ENCODE data around the gene HECW1.
"Not testable (repeated sequence)": the region's sequence is repeated elsewhere in the genome, so short reads cannot be mapped to it uniquely, and the experiment has no call there.

The HECW1 gene

DNA sequence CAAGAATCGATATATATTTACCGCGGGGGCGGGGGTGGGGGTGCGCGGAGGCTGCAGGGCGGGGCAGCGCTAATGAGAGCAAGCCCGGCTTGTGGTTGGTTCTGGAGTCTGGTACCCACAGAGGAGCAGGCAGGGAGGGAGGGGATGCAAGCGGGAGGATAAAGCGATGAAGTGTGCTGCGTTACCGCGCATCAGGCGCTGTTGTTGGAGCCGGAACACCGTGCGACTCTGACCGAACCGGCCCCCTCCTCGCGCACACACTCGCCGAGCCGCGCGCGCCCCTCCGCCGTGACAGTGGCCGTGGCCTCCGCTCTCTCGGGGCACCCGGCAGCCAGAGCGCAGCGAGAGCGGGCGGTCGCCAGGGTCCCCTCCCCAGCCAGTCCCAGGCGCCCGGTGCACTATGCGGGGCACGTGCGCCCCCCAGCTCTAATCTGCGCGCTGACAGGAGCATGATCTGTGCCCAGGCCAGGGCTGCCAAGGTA, at the start of gene HECW1:
Gene HECW1, plus strand, starts transcription at position 189 of the 482 bp plus-strand sequence. CDS start 131,259 bp downstream, outside the sequence.
- no peak for DNase-seq

DNA sequence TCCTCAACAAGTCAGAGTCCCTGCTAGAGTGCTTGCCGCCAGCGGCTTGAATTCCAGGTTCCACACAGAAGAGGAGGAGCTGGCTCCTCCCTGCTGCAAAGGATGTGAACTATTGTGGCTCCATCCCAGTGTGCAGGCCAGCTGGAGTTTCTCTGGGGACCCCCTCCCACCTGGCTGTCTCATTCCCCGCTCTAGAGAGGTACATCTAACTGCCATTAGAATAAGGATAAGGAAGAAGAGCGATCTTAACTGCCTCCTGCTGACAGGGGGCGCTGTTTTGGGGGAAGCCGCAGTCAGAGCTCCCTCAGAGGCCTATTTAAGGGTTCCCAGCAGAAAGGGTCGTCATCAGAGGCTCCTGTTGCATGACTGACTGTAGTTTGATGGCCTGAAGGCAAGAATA, 40.8 kb upstream of the HECW1 start:
- DNase-seq, result peak; percentile 6

DNA sequence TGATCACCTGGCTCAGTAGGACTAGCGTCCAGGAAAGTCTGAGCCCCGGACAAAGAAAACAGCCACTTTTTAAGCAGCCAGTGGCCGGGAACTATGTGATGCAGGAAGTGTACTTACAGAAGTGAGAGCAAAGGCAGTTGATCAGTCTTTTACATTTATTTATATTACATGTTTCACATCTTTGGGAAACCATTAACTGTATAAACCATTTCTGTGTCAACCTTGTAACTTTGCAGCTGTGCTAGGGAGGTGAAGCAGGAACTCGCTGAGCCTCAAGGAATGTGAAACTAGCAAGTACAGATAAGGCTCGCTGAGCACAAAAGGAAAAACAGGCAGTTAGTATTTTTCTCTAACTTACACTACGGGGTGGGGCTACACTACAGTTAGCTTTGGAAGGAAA, 39.9 kb upstream of the HECW1 start:
- DNase-seq, result no peak

DNA sequence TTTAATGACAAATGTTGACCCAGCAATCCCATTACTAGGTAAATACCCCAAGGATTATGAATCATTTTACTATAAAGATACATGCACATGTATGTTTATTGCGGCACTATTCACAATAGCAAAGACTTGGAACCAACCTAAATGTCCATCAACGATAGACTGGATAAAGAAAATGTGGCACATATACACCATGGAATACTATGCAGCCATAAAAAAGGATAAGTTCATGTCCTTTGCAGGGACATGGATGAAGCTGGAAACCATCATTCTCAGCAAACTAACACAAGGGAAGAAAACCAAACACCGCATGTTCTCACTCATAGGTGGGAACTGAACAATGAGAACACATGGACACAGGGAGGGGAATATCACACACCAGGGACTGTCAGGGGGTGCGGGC, 38.6 kb upstream of the HECW1 start:
- DNase-seq, result not testable (repeated sequence)

DNA sequence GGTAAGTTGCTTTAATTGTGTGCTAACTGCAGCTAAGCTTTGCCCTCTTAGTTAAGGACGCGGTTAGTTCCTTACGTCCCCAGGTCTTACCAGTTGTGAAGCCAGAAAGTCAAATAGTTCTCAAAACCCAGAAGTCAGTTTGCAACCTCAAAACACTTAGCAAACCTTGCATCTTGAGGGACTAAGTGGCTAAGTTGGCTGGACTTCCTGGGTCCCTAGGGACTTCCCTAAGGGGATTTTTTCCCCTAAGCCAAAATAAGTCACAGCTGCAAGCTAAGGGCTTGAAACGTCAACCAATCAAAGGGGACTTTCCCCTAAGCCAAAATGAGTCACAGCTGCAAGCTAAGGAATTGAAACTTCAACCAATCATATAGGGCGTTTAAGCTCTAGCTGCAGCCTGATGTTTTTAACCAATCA, 36.2 kb upstream of the HECW1 start:
- DNase-seq, result no peak

DNA sequence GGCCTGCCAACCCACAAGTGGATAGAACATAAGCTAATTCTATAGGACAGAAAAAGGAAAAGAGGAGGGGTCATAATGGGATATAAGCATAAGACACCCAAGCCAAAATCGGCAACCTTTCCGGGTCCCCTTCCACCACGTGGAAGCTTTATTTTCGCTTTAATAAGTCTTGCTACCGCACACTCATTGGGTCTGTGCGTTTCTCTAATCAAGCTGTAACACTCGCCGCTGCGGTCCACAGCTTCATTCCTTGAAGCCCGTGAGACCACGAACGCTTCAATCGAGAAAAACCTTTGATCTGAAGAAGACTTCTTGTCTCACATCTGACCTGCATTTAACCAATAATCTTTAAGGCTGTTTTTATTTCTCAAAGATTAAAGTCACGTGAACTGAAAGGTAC, 35.8 kb upstream of the HECW1 start:
- DNase-seq, result no peak

DNA sequence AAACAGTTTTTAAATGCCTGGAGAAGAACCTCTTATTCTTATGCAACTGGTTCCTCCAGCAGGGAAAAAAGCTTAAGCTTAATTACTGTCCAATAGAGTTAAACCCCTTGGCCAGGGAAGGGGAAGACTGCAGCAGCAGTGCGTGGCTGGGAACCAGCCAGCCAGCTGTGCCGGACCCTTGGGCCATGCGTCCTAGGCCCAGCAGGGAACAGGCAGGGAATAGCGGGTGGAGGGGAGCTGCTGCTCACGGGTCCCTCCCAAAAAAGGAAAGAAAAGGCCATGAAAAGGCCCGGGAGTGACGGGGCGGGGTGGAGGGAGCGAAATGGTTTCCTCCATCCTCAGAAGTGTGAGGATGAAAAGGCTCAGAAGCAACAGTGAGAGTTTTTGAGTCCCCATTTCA, 35.2 kb upstream of the HECW1 start:
- DNase-seq, result no peak

DNA sequence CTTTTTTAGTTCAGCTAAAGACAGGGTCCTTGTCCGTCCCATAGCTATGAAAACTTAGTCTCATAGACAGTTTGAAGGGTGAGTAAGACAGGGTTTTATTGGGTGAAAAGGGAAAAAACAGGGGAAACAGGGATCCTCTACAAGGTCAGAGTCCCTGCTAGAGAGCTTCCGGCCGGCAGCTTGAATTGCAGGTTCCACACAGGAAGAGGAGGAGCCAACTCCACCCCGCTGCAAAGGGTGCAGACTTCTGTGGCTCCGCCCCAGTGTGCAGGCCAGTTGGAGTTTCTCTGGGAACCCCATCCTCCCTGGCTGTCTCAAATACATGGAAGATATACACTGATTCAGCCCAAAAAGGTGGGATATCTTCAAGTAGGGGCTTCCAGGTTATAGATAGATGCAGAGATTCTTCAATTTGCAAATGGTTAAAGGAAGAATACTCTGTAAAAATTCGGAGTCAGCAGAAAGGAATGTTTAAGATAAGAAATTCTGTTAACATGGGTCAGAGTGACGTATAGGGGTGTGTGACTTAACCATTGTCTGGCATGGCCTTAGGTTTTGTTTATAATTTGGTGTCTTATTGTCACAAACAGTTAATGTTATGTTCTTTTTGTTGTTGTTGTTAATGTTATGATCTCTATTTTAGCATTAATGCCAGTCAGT, 34.6 kb upstream of the HECW1 start:
- DNase-seq, result no peak

DNA sequence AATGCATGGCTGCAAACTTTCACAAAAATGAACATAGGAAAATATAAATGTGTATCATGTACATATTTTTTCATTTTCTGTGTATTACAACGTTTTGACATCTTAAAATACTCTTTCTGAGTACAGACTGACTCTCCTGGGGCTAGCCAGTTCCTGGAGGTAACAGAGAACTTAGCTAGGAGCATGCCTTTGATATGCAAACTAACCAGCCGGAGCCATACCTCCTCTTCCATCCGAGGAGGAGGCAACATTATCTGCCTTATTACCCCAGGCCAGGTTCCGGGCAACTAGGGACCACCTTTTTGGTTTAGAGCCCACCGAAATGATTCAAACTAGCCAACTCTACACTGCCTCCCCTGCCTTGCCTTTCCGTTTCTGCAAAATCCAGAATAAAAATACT, 33.7 kb upstream of the HECW1 start:
- no peak for DNase-seq

DNA sequence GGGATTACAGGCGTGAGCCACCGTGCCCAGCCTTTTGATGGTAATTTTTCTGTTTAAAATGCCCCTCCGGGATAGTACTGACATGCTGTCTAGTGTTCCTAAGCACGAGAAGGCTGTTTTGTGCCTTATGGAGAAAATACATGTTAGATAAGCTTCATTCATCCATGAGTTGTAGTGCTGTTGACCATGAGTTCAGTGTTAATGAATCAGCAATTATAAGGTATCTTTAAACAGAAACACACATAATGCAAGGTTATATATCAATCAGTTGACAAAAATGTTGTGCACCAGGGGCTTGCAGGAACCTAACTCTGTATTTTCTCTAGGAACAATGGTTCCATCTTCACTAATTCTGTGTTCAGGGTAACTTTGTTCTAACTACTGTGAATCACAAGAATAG, 30.8 kb upstream of the HECW1 start:
- DNase-seq, result no peak

DNA sequence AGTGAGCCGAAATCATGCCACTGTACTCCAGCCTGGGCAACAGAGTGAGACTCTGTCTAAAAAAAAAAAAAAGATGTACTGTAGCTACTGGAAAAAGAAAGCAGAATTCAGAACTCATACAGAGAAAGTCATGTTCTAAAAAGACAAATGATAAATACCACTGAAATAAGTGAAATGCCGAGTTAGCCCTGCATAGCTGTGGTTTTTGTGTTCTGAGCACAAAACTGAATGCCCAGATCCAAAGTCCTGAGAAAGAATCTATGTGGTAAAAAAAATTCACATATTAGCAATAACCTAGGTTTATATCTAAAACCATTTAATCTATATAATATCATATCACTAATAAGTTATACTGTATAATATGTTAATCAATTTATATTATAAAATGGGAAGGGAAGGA, 29.3 kb upstream of the HECW1 start:
- no peak for DNase-seq

DNA sequence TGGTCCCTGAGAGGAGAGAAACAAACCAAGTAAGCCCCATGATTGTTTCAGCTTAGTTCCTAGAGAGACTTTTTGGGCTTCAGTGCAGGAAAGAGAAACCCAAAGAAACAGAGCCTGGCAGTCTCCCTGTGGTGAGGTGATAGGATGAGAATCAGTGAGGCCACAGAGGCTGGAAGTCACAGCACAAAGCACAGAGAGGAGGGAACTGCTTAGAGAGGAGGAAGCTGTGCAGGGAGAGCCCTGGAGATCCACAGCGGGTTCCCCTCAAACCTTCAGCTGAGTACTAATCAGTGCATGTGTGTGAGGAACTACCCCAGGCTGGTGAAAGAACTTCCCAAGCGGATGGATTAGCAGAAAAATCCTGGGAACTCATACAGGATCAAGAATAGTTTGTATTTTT, 27.4 kb upstream of the HECW1 start:
- DNase-seq, result no peak

DNA sequence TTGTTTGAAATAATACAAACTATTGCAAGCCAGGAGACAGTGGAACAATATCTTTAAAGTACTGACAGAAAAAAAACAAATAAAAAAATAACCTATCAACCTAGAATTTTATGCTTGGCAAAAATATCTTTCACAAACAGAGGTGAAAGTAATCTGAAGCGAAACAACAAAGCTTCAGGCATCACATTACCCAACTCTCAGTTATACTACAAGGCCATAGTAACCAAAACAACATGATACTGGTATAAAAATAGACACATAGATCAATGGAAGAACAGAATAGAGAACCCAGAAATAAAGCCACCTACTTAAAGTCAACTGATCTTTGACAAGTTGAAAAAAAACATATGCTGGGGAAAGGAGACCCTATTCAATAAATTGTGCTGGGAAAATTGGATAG, 26.5 kb upstream of the HECW1 start:
- DNase-seq, result no peak

DNA sequence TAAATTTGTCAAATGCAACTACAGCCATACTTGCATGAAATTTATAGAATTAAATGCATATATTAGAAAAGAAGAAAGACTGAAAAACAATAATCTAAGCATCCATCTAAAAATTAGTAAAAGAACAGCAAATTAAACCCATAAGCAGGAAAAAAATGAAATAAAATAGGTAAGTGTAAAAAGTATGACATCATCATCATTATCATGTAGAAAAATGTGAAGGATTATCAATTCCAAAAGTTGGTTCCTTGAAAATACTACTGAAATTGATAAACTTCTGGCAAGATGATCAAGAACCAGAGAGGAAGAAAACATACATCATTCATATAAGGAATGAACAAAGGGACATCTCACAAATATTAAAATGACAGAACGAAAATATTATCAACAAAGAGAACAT, 19.6 kb upstream of the HECW1 start:
- DNase-seq, result no peak

DNA sequence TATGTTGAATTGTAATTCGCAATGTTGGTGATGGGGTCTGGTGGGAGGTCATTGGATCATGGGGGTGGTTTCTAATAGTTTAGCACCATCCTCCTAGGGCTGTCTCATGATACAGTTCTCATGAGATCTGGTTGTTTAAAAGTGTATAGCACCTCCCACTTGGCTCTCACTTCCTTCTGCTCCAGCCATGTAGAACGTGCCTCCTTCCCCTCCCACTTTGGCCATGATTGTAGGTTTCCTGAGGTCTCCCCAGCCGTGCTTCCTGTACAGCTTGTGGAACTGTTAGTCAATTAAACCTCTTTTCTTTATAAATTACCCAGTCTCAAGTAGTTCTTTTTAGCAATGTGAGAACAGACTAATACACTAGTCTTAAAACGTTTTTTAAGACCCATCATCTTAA, 15.6 kb upstream of the HECW1 start:
- no peak for DNase-seq

DNA sequence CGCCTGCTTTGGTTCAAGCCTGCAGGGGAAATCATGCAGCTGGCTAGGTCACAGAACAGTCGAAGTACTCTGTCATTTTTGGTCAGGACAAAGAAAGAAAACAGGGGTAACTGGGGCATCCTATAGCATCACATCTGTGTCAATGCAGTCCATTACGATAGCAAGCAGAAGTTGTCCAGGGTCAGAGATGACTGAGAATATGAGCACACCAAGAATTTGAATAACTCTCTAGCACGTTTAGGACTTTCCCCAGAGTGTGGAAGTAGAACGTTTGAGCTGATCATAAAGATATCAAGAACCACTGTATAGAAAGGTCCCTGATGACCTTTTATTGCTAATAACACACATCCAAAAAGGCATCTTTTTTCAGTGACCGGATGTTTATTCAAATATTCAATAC, 12.7 kb upstream of the HECW1 start:
- DNase-seq, result no peak

DNA sequence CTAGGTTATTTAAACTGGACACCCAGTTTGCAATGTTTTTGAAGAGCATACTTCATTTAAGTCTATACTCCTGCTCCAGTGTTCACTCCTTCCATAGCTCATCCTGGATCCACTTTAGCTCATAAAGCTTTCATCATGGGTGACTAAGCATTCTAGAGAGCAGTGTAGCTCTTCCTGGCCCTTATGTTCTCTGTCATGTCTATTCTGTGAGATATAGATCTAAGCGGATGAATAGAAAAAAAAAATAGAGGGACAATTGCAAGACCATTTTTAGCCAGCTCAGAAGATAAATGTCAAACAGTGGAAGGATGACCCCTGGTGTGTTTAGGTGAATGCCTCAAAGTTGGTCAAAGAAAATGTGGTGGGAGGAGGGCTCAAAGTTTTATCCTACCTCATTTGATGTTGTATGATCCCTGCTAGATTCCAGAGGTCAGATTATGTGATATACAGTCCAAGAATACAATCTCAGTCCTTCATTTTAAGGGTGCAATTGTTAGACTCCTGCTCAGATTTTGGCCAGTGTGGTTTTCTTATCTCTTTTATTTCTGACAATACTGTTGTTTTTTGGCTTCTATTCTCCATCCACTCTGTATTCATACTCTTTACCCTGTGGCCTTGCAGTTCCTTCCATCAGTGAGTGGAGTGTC, 7.5 kb upstream of the HECW1 start:
- DNase-seq, result no peak

DNA sequence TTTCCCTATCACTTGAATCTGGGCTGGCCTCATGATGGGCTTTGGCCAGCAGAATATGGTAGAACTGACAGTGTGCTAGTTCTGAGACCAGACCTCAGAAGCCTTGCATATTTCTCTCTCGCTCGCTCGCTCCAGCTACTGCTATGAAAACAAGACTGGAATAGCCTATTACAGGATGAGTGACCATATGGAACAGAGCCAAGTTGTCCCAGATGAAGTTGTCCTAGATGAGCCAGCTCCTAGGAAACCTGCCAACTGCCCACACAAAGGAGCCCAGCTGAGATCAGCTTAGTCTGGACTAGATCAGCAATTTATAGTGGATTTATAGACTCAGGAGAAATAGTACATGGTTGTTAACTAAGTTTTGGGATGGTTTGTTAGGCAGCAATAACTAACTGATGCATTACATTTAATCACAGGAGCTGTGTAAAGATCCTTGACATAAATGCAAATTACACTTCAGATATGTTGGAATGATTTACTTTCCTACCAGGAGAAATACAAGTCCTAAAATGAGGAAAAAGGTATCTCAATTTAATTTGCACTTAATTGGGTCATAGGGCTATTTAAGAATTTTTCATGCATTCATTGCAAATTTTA, 6.8 kb upstream of the HECW1 start:
- DNase-seq, result no peak

DNA sequence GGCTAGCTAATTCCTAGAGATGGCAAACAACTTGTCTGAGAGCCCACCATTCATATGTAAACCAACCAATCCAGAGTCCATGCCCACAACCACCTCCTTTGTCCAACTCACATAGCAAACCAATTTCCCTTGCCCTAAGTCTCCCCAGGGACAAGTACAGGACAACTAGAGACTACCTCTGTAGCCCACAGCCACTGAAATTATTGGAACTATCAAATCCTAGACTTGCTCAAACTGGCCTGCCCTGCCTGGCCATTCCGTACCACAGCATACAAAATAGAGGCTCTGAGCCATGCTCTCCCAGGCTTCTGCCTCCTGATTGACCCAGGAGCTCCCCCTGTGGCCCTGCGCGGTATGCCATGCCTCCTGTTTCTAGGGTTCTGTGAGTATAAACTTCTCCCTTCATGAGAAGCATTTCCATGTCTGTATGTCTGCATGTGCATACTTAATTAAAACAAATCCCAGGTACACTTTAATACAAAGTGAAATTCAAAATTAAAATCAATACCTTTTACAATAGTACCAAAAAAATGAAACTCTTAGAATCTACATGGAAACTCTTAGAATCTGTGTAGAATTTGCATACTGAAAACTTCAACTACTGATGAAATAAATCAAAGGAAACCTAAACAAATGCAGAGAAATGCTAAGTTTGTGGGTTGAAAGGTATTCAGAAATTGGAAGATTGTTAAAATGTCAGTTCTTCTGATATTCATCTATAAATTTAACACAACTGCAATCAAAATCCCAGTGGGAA, 4.0 kb upstream of the HECW1 start:
- peak; percentile 48 for DNase-seq

DNA sequence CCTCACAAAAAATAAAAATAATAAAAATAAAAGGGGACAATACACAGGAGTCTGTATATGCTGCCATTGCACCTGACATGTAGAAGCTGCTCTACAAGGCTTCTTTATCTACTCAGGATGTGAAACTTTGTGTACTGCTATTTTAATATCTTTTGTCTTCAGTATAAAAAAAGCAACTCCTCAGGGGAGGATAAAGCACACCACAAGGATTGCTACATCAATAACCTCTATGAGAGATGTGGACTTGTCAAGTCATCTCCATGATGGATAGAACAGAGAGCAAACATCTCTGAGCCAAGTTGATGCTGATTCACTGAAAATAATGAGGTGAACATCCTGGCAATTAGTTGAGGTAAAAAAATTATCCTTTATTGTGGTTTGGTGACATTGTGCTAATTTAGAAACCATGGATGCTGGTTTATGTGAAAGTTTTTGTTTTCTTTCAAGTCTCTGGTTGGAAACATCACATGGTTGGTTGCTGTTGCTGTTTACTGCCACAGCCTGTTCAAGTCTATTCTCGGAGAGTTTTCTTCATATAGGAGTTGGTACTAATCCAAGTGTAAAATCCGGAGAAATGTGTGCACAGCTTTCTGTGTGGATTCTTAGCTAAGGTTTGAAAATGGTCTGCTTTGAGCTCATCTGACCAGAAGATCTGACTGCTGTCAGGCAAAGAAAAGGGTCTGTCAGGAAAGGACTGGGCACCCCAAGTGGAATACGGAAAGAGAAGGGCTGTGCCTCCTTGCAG, 1.5 kb upstream of the HECW1 start:
- no peak for DNase-seq

DNA sequence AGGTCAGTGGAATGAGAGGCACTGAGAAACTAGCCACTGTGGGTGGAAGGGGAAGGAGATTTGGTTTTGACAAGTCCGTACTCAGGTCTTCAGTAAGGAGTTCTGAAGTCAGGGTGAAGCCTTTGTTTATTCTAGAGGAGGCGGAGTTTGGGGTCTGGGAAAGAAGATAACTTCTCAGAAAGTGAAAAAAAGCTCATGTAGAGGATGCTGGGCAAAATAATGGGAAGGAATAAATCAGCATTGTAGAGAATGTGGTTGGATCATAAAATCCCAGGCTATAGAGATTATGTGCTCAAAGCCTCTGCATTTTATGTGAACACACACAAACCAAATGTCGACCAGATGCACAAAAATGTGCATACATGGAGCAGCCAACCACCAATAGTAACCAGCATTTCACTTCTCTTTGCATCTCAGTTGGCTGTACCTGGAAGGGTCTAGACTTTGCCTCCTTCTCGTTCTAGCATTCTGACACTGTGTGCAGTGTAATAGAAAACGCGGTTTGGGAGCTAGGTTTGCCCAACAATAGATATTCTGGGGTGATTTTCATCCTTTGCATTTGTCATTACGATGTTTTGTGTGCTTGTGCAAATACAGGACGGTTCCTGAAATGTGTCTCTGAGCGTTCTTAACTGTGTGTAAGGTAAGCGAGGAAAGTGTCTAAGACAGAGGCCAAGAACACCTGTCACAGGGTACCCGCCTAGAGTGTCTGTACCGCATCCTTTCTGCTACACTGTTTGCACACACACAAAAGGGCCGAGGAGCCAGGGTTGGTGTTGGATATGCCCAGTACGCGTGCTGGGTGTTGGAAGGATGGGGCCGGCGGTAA, 603 bp upstream of the HECW1 start:
- no peak for DNase-seq

All from HCEC 1CT (cell line).